H1 (cell line): Measurements from ENCODE around the gene ARMH3. TPM values are rescaled to one million over a fixed set of nuclear protein-coding genes. Genes with fewer than 3 reads are reported as not detected.
A peak's percentile ranks its signal among the peaks of the same experiment; 100 is the strongest.

Source experiments
- CTCF ChIA-PET: fragments of 300-600 bp; sonication (Branson Sonifier 250); formaldehyde crosslinking; loops from one replicate; lab custom pipeline; 2021; ENCODE audit not compliant: partially characterized antibody; lab: Charles Lee
- POLR2A ChIA-PET: fragments of 300-600 bp; sonication (Branson Sonifier 250); formaldehyde crosslinking; loops from one replicate; lab custom pipeline; 2021; ENCODE audit warnings: inconsistent platforms; ENCODE audit not compliant: partially characterized antibody; lab: Charles Lee
- DNase-seq, 2 experiments: peaks; one replicate each; pipeline versions ENCODE4 v3.0.0 to v3.0.0-alpha.2; 2010 to 2022; ENCODE audit warnings: low spot score in 2 of 2, low read depth in 1 of 2, mixed read lengths in 1 of 2
- FAIRE-seq: peaks from 2 replicates; lab custom pipeline; 2011; peaks lifted over from hg19 to GRCh38; lab: Jason Lieb, UNC
- H2AFZ ChIP-seq: 2 replicates; pipeline ENCODE4 v1.8.1; 2012; ENCODE audit warnings: low read length, inconsistent platforms
- H2AK5ac ChIP-seq: 2 replicates; pipeline ENCODE4 v1.6.1; 2013; ENCODE audit warnings: low read depth, low read length
- H2BK120ac ChIP-seq: replicated peaks from 2 replicates; pipeline ENCODE3; 2013; ENCODE audit warnings: low read depth, low read length, inconsistent platforms
- H2BK12ac ChIP-seq: 2 replicates; pipeline ENCODE4 v1.6.1; 2013; ENCODE audit warnings: low read depth, low read length
- H2BK15ac ChIP-seq: 2 replicates; pipeline ENCODE4 v1.6.1; 2013; ENCODE audit warnings: low read length
- H2BK20ac ChIP-seq: 2 replicates; pipeline ENCODE4 v1.6.1; 2013; ENCODE audit warnings: low read length
- H2BK5ac ChIP-seq: 2 replicates; pipeline ENCODE4 v1.6.1; 2013; ENCODE audit warnings: low read depth, low read length
- H3K14ac ChIP-seq: 2 replicates; pipeline ENCODE4 v1.6.1; 2013; ENCODE audit warnings: inconsistent platforms; ENCODE audit not compliant: insufficient read length
- H3K18ac ChIP-seq: 2 replicates; pipeline ENCODE4 v1.6.1; 2013; ENCODE audit warnings: low read length; ENCODE audit errors: extremely low read depth
- H3K23ac ChIP-seq: 2 replicates; pipeline ENCODE4 v1.6.1; 2013; ENCODE audit warnings: inconsistent platforms; ENCODE audit not compliant: insufficient read length
- H3K23me2 ChIP-seq: 2 replicates; pipeline ENCODE4 v1.6.1; 2013; ENCODE audit warnings: low read depth, low read length
- H3K27ac ChIP-seq: 2 replicates; pipeline ENCODE4 v1.6.1; 2011; ENCODE audit warnings: low read depth, low read length, inconsistent platforms
- H3K27me3 ChIP-seq, 4 experiments: replicated peaks in 1 of 4; 1 replicate in 1 of 4; 2 replicates in 3 of 4; pipeline versions ENCODE4 v1.6.1 to v1.8.1; 2011 to 2013; ENCODE audit warnings: low read length in 3 of 4, mild to moderate bottlenecking in 3 of 4, inconsistent platforms in 2 of 4, mixed read lengths in 2 of 4, moderate library complexity in 1 of 4; ENCODE audit not compliant: control insufficient read depth in 3 of 4, insufficient read depth in 3 of 4; ENCODE audit errors: extremely low read depth in 1 of 4
- H3K36me3 ChIP-seq, 4 experiments: 2 replicates each; pipeline versions ENCODE4 v1.6.1 to v1.8.1; 2011 to 2013; ENCODE audit warnings: mild to moderate bottlenecking in 4 of 4, low read length in 3 of 4, moderate library complexity in 2 of 4, control low read depth in 1 of 4, inconsistent platforms in 1 of 4; ENCODE audit not compliant: insufficient read depth in 4 of 4, control insufficient read depth in 2 of 4
- H3K4ac ChIP-seq: replicated peaks from 2 replicates; pipeline ENCODE3; 2013; ENCODE audit warnings: low read length, low read depth, mixed read lengths, inconsistent platforms; ENCODE audit not compliant: insufficient read length
- H3K4me1 ChIP-seq, 4 experiments: replicated peaks in 1 of 4; 1 replicate in 1 of 4; 2 replicates in 3 of 4; pipeline versions ENCODE4 v1.6.1 to v1.8.1; 2011 to 2013; ENCODE audit warnings: low read length in 3 of 4, inconsistent platforms in 2 of 4, mixed read lengths in 1 of 4; ENCODE audit not compliant: insufficient read depth in 4 of 4, control insufficient read depth in 3 of 4
- H3K4me2 ChIP-seq, 2 experiments: 2 replicates each; pipeline versions ENCODE4 v1.6.1 to v1.8.1; 2011 to 2013; ENCODE audit warnings: low read depth in 2 of 2, low read length in 2 of 2, control low read depth in 1 of 2, inconsistent platforms in 1 of 2, mild to moderate bottlenecking in 1 of 2; ENCODE audit not compliant: insufficient read depth in 1 of 2
- H3K4me3 ChIP-seq, 4 experiments: fragments of 200-600, 300-600 bp in 1 of 4; sonication (generic), shearing (Covaris generic), sonication (Bioruptor Twin) in 1 of 4; 2 replicates each; pipeline versions ENCODE4 v1.5.1 to v1.8.1; 2011 to 2016; ENCODE audit warnings: low read length in 4 of 4, low read depth in 3 of 4, control low read depth in 2 of 4, inconsistent platforms in 2 of 4, mild to moderate bottlenecking in 2 of 4, mixed read lengths in 1 of 4, moderate library complexity in 1 of 4; ENCODE audit not compliant: insufficient read depth in 2 of 4; ENCODE audit errors: extremely low read depth in 1 of 4
- H3K56ac ChIP-seq: replicated peaks from 2 replicates; pipeline ENCODE3; 2013; ENCODE audit warnings: low read depth, mild to moderate bottlenecking, mixed read lengths, low read length, inconsistent platforms; ENCODE audit not compliant: insufficient read length
- H3K79me1 ChIP-seq: 2 replicates; pipeline ENCODE4 v1.6.1; 2013; ENCODE audit warnings: low read depth, low read length, control low read depth
- H3K79me2 ChIP-seq, 2 experiments: 2 replicates each; pipeline versions ENCODE4 v1.6.1 to v1.8.1; 2012 to 2013; ENCODE audit warnings: low read length in 2 of 2, mild to moderate bottlenecking in 2 of 2, inconsistent platforms in 1 of 2; ENCODE audit not compliant: insufficient read depth in 2 of 2, control insufficient read depth in 1 of 2
- H3K9ac ChIP-seq, 4 experiments: replicated peaks in 1 of 4; 1 replicate in 1 of 4; 2 replicates in 3 of 4; pipeline versions ENCODE4 v1.6.1 to v1.8.1; 2011 to 2013; ENCODE audit warnings: low read depth in 3 of 4, low read length in 3 of 4, control low read depth in 2 of 4, mild to moderate bottlenecking in 2 of 4, moderate library complexity in 2 of 4, inconsistent platforms in 1 of 4; ENCODE audit errors: extremely low read depth in 1 of 4
- H3K9me3 ChIP-seq, 2 experiments: 2 replicates each; pipeline versions ENCODE4 v1.6.1 to v1.8.1; 2012 to 2013; ENCODE audit warnings: mild to moderate bottlenecking in 2 of 2, moderate library complexity in 2 of 2, control low read depth in 1 of 2, inconsistent platforms in 1 of 2, low read depth in 1 of 2, low read length in 1 of 2, mixed read lengths in 1 of 2; ENCODE audit not compliant: insufficient read depth in 2 of 2
- H4K20me1 ChIP-seq, 2 experiments: replicated peaks in 1 of 2; 2 replicates each; pipeline versions ENCODE3 to v1.8.1; 2011 to 2013; ENCODE audit warnings: inconsistent platforms in 2 of 2, low read length in 2 of 2, mild to moderate bottlenecking in 1 of 2; ENCODE audit not compliant: insufficient read depth in 2 of 2, control insufficient read depth in 1 of 2
- H4K5ac ChIP-seq: 2 replicates; pipeline ENCODE4 v1.6.1; 2013; ENCODE audit warnings: low read length, low read depth, mixed read lengths, inconsistent platforms; ENCODE audit not compliant: insufficient read length
- H4K8ac ChIP-seq: 2 replicates; pipeline ENCODE4 v1.8.0; 2013; ENCODE audit warnings: mild to moderate bottlenecking, moderate library complexity, low read length, inconsistent platforms; ENCODE audit not compliant: insufficient read depth; ENCODE audit errors: extremely low read depth
- H4K91ac ChIP-seq: replicated peaks from 2 replicates; pipeline ENCODE3; 2013; ENCODE audit warnings: low read length, mixed read lengths, inconsistent platforms; ENCODE audit not compliant: insufficient read length
- MAX ChIP-seq: IDR thresholded peaks from 2 replicates; pipeline ENCODE4 v1.6.1; 2012; ENCODE audit warnings: inconsistent platforms
- SIRT6 ChIP-seq: IDR thresholded peaks from one replicate; pipeline ENCODE4 v1.7.1; 2012; ENCODE audit warnings: low read length, inconsistent platforms
- SP2 ChIP-seq: IDR thresholded peaks from 2 replicates; pipeline ENCODE4 v1.6.1; 2012; ENCODE audit warnings: mild to moderate bottlenecking, low read length, inconsistent platforms
- WGBS, 2 experiments: shearing (Covaris generic) in 1 of 2; methylation state at CpG; one replicate each; pipeline versions ENCODE4 v1.1.6 to v1.1.7; 2013 to 2015; ENCODE audit warnings: low lambda C conversion rate in 2 of 2, mixed read lengths in 2 of 2, inconsistent platforms in 1 of 2, low coverage in 1 of 2, missing lambda C conversion rate in 1 of 2; ENCODE audit not compliant: insufficient replicate concordance in 2 of 2, insufficient coverage in 1 of 2, insufficient read length in 1 of 2; ENCODE audit errors: extremely low coverage in 1 of 2, missing lambda C conversion rate in 1 of 2; 5-methylcytosine and 5-hydroxymethylcytosine counted together
- polyA plus RNA-seq, 7 experiments: library from polyadenylated mRNA; depleted of rRNA in 3 of 7; stranded (reverse) in 5 of 7; unstranded in 2 of 7; fragments of >200 nt in 5 of 7; fragments of 200-250 nt in 2 of 7; gene quantifications; 1 replicate in 5 of 7; 2 replicates in 1 of 7; 4 replicates in 1 of 7; pipeline versions ENCODE4 v1.2.1 to v1.2.3, GENCODE V29; 2011 to 2013; ENCODE audit warnings: missing spikeins in 2 of 7, mixed read lengths in 2 of 7
- total RNA-seq: library from RNA; stranded (reverse); fragmentation: NEBNext Ultra II Directional; extraction: Animal tissue kit (Norgen Biotek cat#: 25700); gene quantifications from 2 replicates; pipeline ENCODE4 v1.2.1, GENCODE V29; 2021
- TF ChIP-seq, protein P1 (sequence below): IDR thresholded peaks from 2 replicates; pipeline ENCODE4 v1.6.1; 2012; ENCODE audit warnings: inconsistent platforms

ARMH3 gene
- total and polyA plus RNA-seq, 2 of the 8 experiments (the other 6 are each of a cell fraction or from before 2014, with no cell fraction given), result 11.6 to 18.3 TPM

GRCh38 chr10:101828766-101829551 lies 227.0 kb downstream of the ARMH3 start:
- Histone ChIP-seq H3K79me2 (no peaks in the 10 kb centered on the region), H3K23ac (no peak overlapping the region), H3K9me3 (no peaks in the 10 kb centered on the region), H4K8ac (no peak overlapping the region), H2BK12ac (no peak overlapping the region), H3K27me3 (no peaks in the 10 kb centered on the region), H3K4me2 (peak overlapping the region; percentile 66 to 94), H2AK5ac (no peak overlapping the region), H3K18ac (no peak overlapping the region), H4K91ac (no peak overlapping the region), H3K36me3 (no peaks in the 10 kb centered on the region; a peak in 1 of 8 replicates)
- WGBS, 2 experiments, result 70% methylated on average over 33 of the region's 39 CpGs; no CpG with 5 or more reads in 1 of the 2 experiments
- TF ChIP-seq, protein P1, sequence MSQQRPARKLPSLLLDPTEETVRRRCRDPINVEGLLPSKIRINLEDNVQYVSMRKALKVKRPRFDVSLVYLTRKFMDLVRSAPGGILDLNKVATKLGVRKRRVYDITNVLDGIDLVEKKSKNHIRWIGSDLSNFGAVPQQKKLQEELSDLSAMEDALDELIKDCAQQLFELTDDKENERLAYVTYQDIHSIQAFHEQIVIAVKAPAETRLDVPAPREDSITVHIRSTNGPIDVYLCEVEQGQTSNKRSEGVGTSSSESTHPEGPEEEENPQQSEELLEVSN, result 0 out of 2 replicates have a peak, but pooled peaks have one; percentile 23
- TF ChIP-seq SIRT6 (no peak), MAX (peak; percentile 36; the same call in 1 of the 2 replicates), SP2 (no peak)
- TF ChIP-seq, all 59 proteins: peak for 2
- Histone ChIP-seq H3K14ac (no peak overlapping the region), H3K9ac (no peak overlapping the region), H2BK15ac (no peak overlapping the region), H4K5ac (no peak overlapping the region), H3K27ac (no peak overlapping the region), H2BK20ac (no peak overlapping the region), H3K4me1 (peaks cover 7 to 21% (median 15%) of the 10 kb centered on the region in 4 experiments), H3K4me3 (peak overlapping the region in 3 of 4 experiments; percentile 30 to 55 (median 36); a peak in 5 of 8 replicates), H2BK120ac (no peak overlapping the region), H2AFZ (no peak overlapping the region), H3K79me1 (peaks cover 2% of the 10 kb centered on the region; the same call in 1 of the 2 replicates), H3K23me2 (peaks cover 12% of the 10 kb centered on the region), H3K4ac (no peak overlapping the region), H4K20me1 (peaks cover 4 to 15% of the 10 kb centered on the region in 2 experiments), H2BK5ac (no peak overlapping the region), H3K56ac (no peak overlapping the region)
- ChIA-PET POLR2A (interaction anchor here (0.6 to 9.8 kb wide), 5 partner anchors 11 to 286 kb away, joined by 3 to 100 read pairs (median 3); partner anchors contain the start of gene OGA), CTCF (interaction anchor here (1.0 to 4.3 kb wide), 4 partner anchors 12 to 604 kb away, joined by 4 to 24 read pairs (median 5); partner anchors contain the start of gene KCNIP2)
- FAIRE-seq (no peak), DNase-seq (no peak)
